GM18867 (cell line): Measurements from ENCODE around the gene LHX3.

Experiments used
- ATAC-seq: cut with Tn5 transposase; IDR thresholded peaks from one replicate; pipeline ENCODE4 v1.9.1; 2021; ENCODE audit warnings: mild to moderate bottlenecking, moderate library complexity; ENCODE audit not compliant: unreplicated experiment

LHX3 gene

DNA sequence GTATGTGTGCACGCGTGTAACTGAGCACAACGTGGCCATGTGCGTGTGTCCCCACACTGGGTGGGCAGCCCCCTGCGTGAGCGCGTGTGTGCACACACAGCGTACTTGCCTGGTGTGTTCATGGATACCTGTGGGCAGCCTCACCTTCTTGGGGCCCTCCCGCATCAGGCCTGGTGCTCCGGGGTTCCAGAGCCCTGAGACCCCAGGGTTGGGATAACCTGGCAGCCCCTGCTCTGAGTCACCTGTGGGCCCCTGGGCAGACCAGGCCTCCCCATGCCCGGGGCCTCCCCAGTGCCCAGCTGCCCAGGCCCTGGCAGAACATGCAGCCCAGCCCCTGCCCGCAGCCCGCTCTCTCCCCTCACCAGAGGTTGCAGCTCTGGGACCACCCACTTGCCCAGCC, 25.2 kb downstream of the LHX3 start:
- no peak for ATAC-seq

DNA sequence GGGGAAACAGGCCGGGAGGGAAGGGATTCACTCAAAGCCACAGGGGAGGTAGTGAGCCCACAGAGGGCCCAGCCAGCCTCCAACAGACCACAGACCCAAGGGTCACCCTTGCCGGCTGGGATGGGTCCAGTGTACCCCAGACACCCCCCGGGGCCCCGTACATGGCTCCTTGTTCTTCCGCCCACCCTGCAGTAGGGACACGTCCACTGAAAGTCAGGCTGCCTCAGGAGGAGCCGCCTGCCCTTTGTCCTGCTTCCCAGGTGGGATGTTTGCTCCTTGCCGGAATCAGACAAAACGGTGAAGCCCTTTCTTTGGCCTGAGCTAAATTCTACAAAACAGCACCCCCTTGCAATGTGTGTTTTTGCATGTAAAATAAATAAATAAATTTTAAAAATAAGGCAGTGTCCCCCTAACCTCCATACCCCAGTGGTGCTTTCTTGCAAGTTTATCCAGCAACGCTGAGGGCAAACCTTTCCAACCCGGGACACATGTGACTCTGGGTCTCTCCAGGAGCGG, 25.8 kb downstream of the LHX3 start:
- no peak for ATAC-seq

DNA sequence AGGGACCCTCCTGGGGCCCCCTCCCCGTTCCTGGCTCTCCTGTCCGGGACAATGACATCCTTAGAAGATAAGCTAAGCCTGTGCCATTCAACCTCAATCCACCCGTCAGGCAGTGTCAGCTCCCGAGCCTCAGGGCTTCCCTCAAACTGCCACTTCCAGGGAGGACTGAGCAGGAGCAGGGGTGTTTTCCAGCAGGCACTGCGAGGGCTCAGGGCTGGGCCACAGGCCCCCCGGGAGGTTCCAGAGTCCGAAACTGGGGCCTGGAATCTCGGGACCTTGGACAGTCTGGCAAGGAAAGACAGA, 26.2 kb downstream of the LHX3 start:
- ATAC-seq: no peak

DNA sequence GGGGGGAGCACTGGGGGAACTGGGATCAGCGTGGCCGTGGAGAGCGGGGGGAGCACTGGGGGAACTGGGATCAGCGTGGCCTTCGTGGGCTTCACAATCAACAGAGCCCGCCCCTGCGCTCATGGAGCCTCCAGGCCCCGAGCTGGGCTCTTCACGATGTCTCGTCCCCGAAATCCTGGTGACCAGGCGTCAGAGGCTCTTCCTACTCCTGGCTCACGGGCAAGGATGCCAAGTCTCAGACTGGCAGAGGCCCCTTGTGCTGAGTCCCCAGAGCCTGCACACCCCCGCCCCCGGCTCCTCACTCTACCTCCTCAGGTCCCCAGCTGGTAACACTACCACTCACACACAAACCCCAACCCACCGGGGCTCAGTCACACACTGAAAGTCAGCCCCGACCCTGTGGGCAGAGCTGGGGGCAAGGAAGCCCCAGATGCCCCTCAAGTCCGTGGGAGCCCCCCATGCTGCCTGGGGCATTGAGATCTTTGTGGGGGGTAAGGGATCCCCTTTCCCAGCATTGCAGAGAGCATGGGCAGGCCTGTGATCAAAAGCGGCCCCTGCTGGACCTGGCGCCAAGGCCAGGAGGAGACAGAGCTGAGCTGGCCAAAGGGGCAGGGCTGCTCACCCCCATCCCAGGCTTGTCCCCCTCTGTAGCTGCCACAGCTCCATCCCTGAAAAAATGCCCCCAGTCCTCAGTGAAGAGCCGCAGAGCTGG, 26.7 kb downstream of the LHX3 start:
- no peak for ATAC-seq

DNA sequence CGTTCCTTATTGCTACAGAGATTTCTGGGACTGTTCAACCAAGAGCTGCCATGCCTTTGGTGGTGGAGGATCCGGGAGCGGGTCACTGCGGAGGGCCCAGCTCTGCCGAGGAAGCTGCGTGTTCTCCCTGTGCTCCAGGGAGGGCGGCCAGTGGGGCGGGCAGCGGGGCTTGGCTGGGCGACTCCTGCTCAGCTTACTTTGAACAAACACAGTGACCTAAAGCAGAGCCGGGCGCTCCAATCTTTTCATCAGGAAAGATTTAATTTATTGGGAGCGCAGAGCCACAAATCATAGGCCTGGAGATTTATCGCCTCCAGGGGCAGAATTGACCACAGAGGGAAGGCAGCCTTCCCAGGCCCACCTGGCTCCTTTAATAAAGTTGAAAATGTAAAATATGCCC, 27.7 kb downstream of the LHX3 start:
- no peak for ATAC-seq

DNA sequence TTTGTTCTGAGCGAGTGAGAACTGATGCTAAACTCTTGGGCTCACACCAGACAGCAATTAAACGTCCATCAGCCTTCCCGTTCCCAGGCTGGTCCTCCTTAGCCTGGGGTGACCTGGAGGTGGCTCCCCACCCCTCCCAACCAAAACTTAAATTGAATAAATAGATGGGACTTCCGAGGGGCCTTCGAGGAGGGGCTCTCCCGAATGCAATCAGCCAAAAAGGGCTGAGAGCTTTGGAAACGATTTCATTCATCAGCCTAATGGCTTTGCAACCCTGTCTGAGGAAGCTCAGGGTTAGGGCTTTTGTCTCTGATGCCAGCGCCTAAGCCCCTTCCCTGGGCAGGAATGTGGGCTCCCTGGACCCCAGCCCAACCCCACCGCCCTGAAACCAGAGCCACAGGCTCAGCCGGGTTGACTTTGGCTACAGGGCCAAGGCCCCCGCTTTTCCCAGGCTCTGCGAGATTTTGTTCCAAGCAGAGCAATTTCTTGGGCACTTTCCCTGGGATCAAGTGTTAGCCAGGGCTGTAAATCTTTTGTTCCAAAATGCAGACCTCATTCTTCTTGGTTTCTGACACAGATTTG, 29.2 kb downstream of the LHX3 start:
- ATAC-seq: no peak

DNA sequence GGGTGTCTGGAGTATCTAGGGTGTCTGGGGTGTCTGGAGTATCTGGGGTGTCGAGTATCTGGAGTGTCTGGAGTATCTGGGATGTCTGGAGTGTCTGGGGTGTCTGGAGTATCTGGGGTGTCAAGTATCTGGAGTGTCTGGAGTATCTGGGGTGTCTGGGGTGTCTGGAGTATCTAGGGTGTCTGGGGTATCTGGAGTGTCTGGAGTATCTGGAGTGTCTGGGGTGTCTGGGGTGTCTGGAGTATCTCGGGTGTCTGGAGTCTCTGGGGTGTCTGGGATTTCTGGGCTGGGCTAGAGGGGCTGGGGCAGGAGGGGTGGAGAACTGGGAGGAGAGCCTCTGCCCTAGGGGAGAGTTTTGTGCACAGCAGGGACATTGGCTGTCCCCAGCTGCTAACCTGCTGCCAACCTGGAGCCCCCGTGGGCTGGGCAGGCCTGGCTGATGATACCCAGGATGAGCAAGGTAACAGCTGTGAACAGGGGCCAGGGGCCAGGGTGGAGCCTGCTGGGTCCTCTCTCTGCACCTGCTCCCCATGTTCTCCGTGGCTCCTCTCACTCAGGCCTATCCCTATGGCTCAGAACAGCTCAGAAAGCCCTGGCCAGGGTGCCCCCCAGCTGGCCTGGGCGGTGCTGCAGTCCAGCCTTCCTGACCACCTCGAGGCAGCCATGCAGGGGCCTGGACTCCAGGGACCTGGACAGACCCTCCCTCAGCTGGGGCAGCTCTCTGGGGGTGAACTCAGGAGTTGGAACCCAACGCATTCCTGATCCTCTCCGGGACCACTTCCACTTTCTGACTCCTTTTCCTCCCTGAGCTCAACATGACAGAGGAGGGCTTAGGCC, 29.9 kb downstream of the LHX3 start:
- ATAC-seq: no peak

DNA sequence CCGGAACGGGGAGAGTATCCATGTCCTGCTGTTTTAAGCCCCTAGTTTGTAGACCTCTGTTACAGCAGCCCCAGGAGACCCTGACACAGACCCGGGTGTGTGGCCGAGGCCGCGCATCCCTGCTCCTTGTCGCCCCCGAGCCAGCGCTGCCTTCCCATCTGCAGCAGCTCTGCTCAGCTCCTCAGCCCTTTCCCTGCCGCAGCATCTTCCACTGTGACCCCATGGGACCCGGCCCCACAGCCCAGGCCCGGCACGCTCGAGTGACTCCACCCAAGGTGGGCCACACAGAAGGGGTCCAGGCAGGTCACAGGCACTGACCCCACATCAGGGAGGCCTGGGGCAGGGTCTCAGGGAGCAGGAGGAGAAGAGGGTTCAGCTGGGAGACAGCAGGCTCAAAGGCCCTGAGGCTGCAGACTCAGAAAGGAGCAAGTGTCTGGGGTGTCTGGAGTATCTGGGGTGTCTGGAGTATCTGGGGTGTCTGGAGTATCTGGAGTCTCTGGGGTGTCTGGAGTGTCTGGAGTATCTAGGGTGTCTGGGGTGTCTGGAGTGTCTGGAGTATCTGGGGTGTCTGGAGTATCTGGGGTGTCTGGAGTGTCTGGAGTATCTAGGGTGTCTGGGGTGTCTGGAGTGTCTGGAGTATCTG, 31.2 kb downstream of the LHX3 start:
- ATAC-seq: no peak

DNA sequence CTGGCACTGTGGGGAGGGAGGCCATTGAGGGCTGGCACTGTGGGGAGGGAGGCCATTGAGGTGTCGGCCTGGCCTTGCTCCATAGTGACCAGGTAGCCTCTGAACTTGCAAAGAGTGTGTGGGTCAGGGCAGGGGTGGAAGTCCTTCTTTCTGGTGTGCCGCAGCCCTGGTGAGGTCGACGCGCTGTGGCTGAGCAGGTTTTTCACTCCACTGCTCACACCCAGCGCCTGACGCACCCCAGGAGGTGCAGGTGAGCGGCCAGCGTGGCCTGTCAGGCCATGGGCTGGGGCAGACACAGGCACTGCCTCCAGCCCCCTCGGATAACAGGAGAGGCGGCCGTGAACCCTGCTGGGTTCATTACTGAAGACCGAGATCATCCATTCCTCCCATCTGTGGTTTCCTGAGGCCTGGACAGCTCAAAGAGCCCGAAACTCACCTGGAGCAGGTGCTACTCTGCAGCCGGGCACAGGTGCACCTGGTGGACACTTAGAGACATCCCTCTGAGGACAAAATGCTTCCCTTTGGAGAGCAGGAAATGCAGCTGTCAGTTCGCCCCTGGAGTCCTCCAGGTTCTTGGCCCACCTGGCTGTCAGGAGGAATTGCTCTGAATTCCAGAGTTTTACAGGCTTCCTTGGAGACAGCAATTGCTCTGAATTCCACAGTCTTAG, 32.4 kb downstream of the LHX3 start:
- ATAC-seq: no peak

DNA sequence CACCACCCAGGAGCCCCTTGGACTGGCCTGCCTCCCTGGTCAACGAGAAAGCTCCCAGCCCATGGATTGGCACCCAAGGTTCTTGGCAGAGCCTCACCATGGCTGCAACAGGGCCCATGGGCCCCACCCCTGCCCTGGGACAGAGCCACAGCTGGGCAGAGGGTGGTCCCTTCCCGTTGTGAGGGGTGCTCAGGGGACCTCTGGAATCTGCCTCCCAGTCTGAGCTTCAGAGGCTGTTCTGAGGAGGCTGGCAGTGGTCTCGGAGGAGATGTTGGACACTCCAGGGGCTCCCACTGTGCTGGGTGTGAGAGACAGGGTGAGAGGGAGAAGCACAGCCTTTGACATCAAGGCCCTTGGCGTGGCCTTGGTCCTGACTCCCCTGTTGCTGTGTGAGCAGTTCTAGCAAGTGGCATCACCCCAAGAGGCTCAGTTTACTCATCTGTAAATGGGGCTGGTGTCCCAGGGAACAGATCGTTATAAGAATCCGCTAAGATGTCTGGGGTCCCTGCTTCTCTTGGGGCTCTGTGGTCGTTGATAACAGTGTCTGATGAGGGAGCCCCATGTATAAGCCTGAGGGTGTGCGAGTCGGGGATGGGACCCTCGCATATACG, 33.0 kb downstream of the LHX3 start:
- no peak for ATAC-seq

DNA sequence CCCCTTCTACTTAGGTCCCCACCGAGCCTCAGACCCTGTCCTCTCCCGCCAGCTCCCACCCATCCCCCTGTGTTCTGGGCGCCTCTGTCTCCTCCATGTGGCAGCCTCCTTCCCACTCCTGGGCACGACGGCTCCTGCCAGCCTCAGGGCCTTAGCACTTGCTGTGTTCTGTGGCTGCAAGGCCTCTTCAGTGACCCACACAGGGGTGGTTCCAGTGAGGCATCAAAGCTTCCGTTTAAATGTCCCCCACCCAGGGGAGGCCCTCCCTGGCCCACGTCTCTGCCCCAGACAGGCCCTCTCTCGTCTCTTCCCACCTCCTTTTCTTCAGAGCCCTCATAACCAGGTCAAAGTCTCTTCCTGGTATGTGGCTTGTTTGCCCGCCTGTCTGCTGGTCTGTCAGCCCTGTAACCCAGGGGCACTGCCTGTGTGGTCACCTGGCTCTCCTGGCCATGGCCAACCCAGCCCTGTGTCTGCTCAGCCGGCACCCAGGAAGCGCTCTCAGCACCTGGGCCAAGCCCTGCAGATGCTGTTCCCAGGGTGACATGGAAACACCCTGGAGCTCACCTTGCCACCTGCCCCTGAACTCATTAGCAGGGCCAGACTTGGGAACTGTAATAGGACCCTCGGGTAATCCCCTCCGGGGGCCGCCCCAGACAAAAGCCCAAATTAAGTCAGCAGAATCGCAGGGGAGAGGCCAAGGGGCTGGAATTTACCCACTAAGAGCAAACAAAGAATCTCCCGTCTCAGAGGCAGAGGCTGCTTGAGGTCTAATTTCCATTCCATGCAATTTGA, 33.7 kb downstream of the LHX3 start:
- no peak for ATAC-seq

DNA sequence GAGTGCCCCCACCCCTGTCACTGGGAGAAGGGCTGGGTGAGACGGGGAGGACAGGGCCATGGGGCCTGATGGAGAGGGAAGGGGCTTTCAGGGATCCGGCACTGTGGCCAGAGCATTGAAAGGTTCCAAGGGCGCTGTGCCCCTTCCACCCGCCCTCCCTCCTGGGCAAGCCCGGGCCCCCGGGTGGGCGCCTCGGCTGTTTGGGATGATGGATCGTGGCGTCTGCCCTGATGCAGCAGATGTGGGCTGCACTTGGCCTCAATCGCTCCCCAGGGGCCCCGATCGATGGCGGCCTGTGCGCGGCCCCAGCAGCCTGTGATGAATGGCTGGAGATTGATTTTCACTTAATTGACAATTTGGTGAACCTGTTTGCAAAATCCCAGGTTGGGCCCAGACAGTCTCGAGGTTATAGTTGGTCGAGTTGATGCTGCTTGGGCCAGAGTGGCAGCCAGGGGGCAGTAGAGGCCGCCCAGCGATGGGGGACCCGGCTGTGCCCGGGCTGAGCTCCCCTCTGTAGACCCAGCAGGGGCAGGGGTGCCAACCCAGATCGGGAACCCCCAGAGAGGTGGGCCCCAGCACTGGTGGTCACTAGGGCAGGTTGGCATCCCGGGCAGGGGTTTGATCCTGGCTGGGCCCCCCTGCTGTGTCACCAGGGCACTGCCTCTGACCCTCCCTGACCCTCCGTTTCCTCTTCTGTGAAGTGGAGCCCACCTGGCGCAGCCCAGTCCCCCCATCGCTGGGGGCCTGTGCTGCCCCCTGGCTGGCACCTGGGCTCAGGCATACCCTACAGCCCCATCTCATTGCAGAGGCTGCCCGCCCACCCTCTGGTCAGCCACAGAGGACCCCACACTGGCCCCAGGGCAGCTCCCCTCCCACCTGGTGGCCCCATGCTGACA, 34.7 kb downstream of the LHX3 start:
- no peak for ATAC-seq

DNA sequence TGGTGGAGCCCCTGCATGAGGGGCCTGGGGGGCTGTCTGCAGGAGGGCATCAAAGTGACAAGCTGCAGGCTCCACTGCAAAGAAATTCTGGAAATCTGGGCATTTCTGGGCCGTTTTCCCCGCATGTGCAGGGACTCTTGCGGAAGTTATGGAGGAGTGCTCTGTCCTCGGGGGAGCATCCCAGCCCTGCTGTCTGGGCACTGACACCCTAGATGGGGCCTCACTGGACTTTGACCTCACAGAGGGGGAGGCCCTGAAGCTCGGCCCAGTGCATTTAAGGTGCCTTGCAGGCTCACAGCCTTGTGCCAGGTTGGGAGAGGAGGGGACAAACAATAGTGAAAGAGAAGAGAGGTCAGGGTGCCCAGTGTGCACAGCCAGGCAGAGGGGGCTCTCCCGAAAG, 35.4 kb downstream of the LHX3 start:
- ATAC-seq: no peak

DNA sequence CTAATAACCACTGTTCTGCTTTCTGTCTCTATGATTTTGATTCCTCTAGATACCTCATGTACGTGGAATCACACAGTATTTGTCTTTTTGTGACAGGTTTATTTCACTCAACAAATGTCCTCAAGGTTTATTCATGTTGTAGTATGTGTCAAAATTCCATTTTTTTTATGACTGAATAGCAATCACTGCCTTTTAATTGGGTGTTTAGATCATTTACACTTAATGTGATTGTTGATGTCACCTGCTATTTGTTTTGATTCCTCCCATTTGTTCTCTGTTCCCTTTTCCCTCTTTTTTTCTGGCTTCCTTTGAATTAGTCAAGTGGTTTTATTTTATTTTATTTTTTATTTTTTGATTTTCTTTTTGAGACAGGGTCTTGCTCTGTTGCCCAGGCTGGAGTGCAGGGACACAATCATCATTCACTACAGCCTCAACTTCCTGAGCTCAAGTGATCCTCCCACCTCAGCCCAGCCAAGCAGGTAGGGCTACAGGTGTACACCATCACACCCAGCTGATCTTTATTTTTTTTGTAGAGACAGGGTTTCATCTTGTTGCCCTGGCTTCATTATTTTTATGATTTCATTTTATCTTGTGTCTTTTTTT, 41.6 kb downstream of the LHX3 start:
- ATAC-seq: no peak

DNA sequence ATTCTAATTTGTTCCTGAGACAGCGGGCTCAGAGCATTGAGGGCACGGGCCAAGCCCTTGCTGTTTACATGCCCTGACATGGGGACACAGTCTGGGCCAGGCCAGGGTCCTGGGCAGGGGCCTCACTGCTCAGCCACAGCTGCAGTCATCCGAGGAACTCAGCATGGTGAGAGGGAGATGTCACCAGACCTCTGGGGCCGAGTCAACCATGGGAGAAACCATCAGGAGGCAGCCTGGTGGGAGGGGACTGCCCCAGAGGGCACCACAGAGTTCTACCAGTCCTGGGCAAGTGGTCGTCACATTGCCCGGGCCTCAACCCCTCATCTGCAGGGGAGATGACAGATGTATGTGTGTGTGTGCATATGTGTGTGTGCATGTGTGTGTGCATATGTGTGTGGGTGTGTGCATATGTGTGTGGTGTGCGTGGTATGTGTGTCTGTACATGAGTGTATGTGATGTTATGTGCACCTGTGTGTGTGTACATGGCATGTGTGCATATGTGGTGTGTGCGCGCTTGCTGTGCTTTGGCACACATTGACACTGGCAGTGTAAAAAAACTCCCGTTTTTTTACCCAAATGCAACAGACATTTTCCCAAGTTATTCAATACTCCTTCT, 43.8 kb downstream of the LHX3 start:
- ATAC-seq: no peak

DNA sequence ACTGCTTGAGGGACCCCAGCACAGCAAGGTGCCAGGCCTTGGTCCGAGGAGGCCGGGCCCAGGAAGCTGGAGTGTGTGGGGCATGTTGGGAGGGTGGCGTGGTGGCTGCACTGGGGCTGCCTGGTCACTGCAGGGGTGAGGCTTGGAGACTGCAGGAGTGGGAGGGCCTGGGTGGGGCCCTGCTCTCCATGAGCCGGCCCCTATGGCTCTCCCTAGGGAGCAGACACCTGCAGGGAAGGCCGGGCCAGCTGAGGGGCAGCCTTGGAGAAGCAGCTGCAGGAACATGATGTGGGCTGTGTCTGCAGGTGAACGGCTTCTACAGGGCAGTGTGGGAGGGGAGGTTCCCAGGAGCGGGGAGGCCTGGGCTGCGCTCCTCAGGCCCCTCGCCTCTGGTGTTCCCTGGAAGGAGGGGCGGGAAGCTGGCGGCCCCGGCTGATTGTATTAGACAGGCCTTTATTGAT, 44.5 kb downstream of the LHX3 start:
- no peak for ATAC-seq

DNA sequence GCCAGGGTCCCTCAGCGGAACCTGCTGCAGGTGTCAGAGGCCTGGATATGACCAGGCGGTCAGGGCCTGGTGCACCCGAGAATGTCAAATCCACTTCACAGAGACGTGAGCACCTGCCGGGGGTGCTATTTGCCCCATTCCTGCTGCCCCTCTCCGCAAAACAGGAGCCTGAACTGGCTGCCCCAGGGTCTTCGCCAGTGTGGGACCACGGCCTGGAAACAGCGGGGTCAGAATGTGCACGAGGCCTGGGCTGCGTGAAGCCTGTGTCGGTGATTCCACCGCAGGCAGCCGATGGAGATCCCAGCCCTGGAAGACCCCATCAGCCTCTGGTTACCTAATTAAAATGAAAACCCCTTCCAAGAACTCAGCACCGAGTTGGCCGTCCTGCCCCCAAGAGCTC, 45.1 kb downstream of the LHX3 start:
- no peak for ATAC-seq
